SK-N-SH (cell line): ENCODE measurements around the gene CPEB4. TPM values are rescaled to one million over a fixed set of nuclear protein-coding genes. Genes with fewer than 3 reads are reported as not detected.

Experiments
- CTCF ChIA-PET: fragments of 300-600, 350-600 bp; formaldehyde crosslinking; extraction: SDS; loops from one replicate; lab custom pipeline; 2021; lab: Yijun Ruan, JAX
- POLR2A ChIA-PET: fragments of 350-600 bp; sonication (Branson Sonifier 250); formaldehyde crosslinking; extraction: SDS; loops from one replicate; lab custom pipeline; 2020; ENCODE audit warnings: antibody characterized with exemption, inconsistent platforms; lab: Yijun Ruan, JAX
- DNase-seq: peaks from one replicate; pipeline ENCODE4 v3.0.0; 2012
- H2AFZ ChIP-seq: fragments of 200-600 bp; sonication (generic); 2 replicates; pipeline ENCODE4 v1.8.1; 2016; ENCODE audit warnings: antibody characterized with exemption, mild to moderate bottlenecking, low read depth
- H3F3A ChIP-seq: fragments of 200-600 bp; sonication (generic); replicated peaks from 2 replicates; pipeline ENCODE3; 2016; ENCODE audit warnings: antibody characterized with exemption, mild to moderate bottlenecking; ENCODE audit not compliant: insufficient read depth
- H3K27ac ChIP-seq, 2 experiments: fragments of 200-500 bp in 1 of 2; fragments of 200-600 bp in 1 of 2; sonication (Bioruptor generic) in 1 of 2; sonication (generic), shearing (Covaris generic) in 1 of 2; 2 replicates each; pipeline versions ENCODE4 v1.5.1 to v1.6.1; 2014 to 2016; ENCODE audit warnings: low read depth in 2 of 2, inconsistent platforms in 1 of 2, low read length in 1 of 2, mild to moderate bottlenecking in 1 of 2, mixed read lengths in 1 of 2
- H3K27me3 ChIP-seq: fragments of 200-600 bp; sonication (generic), shearing (Covaris generic); 2 replicates; pipeline ENCODE4 v1.6.1; 2016; ENCODE audit warnings: mixed run types; ENCODE audit not compliant: insufficient read depth
- H3K36me3 ChIP-seq, 2 experiments: fragments of 200-500 bp in 1 of 2; fragments of 200-600 bp in 1 of 2; sonication (Bioruptor generic) in 1 of 2; sonication (generic) in 1 of 2; replicated peaks in 1 of 2; 2 replicates each; pipeline versions ENCODE3 to v1.5.1; 2014 to 2016; ENCODE audit warnings: low read length in 1 of 2, mild to moderate bottlenecking in 1 of 2; ENCODE audit not compliant: insufficient read depth in 2 of 2, control insufficient read depth in 1 of 2
- H3K4me1 ChIP-seq, 2 experiments: fragments of 200-500 bp in 1 of 2; fragments of 200-600 bp in 1 of 2; sonication (Bioruptor generic) in 1 of 2; sonication (generic), shearing (Covaris generic) in 1 of 2; 2 replicates each; pipeline versions ENCODE4 v1.5.1 to v1.6.1; 2014 to 2016; ENCODE audit warnings: low read depth in 1 of 2, low read length in 1 of 2, mixed run types in 1 of 2; ENCODE audit not compliant: insufficient read depth in 2 of 2, control insufficient read depth in 1 of 2
- H3K4me2 ChIP-seq: fragments of 200-600 bp; sonication (generic), shearing (Covaris generic); 2 replicates; pipeline ENCODE4 v1.6.1; 2017; ENCODE audit warnings: mixed run types
- H3K4me3 ChIP-seq, 2 experiments: fragments of 200-500 bp in 1 of 2; fragments of 200-600 bp in 1 of 2; sonication (Bioruptor generic) in 1 of 2; sonication (generic), shearing (Covaris generic) in 1 of 2; 2 replicates each; pipeline versions ENCODE4 v1.5.1 to v1.8.1; 2014 to 2016; ENCODE audit warnings: low read depth in 2 of 2, inconsistent platforms in 1 of 2, low read length in 1 of 2, mild to moderate bottlenecking in 1 of 2, mixed read lengths in 1 of 2, moderate library complexity in 1 of 2
- H3K79me2 ChIP-seq: fragments of 200-600 bp; sonication (generic); 2 replicates; pipeline ENCODE4 v1.8.1; 2017; ENCODE audit warnings: mild to moderate bottlenecking; ENCODE audit not compliant: insufficient read depth
- H3K9ac ChIP-seq: fragments of 200-600 bp; sonication (generic); 2 replicates; pipeline ENCODE4 v1.6.1; 2017; ENCODE audit warnings: mixed run types
- H3K9me2 ChIP-seq: fragments of 200-600 bp; sonication (generic); 2 replicates; pipeline ENCODE4 v1.6.1; 2017; ENCODE audit warnings: mixed run types
- H3K9me3 ChIP-seq: fragments of 200-600 bp; sonication (generic); 2 replicates; pipeline ENCODE4 v1.6.1; 2017; ENCODE audit warnings: mixed run types, mild to moderate bottlenecking, moderate library complexity
- H4K20me1 ChIP-seq: fragments of 200-600 bp; sonication (generic); 2 replicates; pipeline ENCODE4 v1.6.1; 2017; ENCODE audit warnings: mild to moderate bottlenecking, mixed run types; ENCODE audit not compliant: insufficient read depth
- CHD2 ChIP-seq: fragments of 150-350 bp; IDR thresholded peaks from 2 replicates; pipeline ENCODE4 v1.6.1; 2018; ENCODE audit warnings: low read length; ENCODE audit not compliant: partially characterized antibody
- ELF1 ChIP-seq: IDR thresholded peaks from 2 replicates; pipeline ENCODE4 v1.4.0; 2012
- EP300 ChIP-seq, 2 experiments: IDR thresholded peaks; 2 replicates each; pipeline versions ENCODE4 v1.4.0 to v1.6.1; 2012; ENCODE audit warnings: borderline replicate concordance in 1 of 2, low read depth in 1 of 2, low read length in 1 of 2
- EZH2phosphoT487 ChIP-seq: fragments of 200-600 bp; sonication (generic); IDR thresholded peaks from 2 replicates; pipeline ENCODE4 v1.6.1; 2017; ENCODE audit warnings: low read depth, mixed run types, mild to moderate bottlenecking, antibody characterized with exemption, moderate library complexity, borderline replicate concordance
- FOSL2 ChIP-seq: IDR thresholded peaks from 2 replicates; pipeline ENCODE4 v1.4.0; 2012; ENCODE audit warnings: low read depth, mild to moderate bottlenecking, moderate library complexity, borderline replicate concordance
- FOXM1 ChIP-seq: IDR thresholded peaks from 2 replicates; pipeline ENCODE4 v1.4.0; 2012; ENCODE audit warnings: low read depth, mild to moderate bottlenecking
- GABPA ChIP-seq: IDR thresholded peaks from 2 replicates; pipeline ENCODE4 v1.4.0; 2012; ENCODE audit warnings: low read depth, mild to moderate bottlenecking
- GATA2 ChIP-seq: sonication (generic); formaldehyde crosslinking; IDR thresholded peaks from 2 replicates; pipeline ENCODE4 v1.5.0; 2020; ENCODE audit warnings: mild to moderate bottlenecking, missing genetic modification reagents
- JUND ChIP-seq: IDR thresholded peaks from 2 replicates; pipeline ENCODE4 v1.4.0; 2012
- MEF2A ChIP-seq: IDR thresholded peaks from 2 replicates; pipeline ENCODE4 v1.4.0; 2012; ENCODE audit warnings: low read depth, borderline replicate concordance
- MXI1 ChIP-seq: IDR thresholded peaks from 2 replicates; pipeline ENCODE4 v1.6.1; 2012; ENCODE audit warnings: mild to moderate bottlenecking, low read depth, low read length, improper control_type of control experiment
- NFIC ChIP-seq: IDR thresholded peaks from 2 replicates; pipeline ENCODE4 v1.4.0; 2012; ENCODE audit warnings: borderline replicate concordance
- NRF1 ChIP-seq: IDR thresholded peaks from 2 replicates; pipeline ENCODE4 v1.6.1; 2012; ENCODE audit warnings: low read depth, mild to moderate bottlenecking, low read length
- SMC3 ChIP-seq: IDR thresholded peaks from 2 replicates; pipeline ENCODE4 v1.6.1; 2012; ENCODE audit warnings: low read depth, low read length, improper control_type of control experiment
- TCF12 ChIP-seq: IDR thresholded peaks from 2 replicates; pipeline ENCODE4 v1.4.0; 2012
- WGBS: methylation state at CpG from one replicate; pipeline ENCODE4 v1.1.6; 2017; ENCODE audit warnings: low lambda C conversion rate; 5-methylcytosine and 5-hydroxymethylcytosine counted together
- polyA plus RNA-seq, 3 experiments: library from polyadenylated mRNA; depleted of rRNA; stranded (reverse); fragments of >200 nt; gene quantifications; 2 replicates each; pipeline ENCODE4 v1.2.3, GENCODE V29; 2012
- TF ChIP-seq, protein P1 (sequence below): IDR thresholded peaks from 2 replicates; pipeline ENCODE4 v1.6.1; 2012; ENCODE audit warnings: mild to moderate bottlenecking, low read depth, low read length, moderate library complexity
- TF ChIP-seq, protein P2 (sequence below): IDR thresholded peaks from 2 replicates; pipeline ENCODE4 v1.4.0; 2012; ENCODE audit warnings: low read depth, borderline replicate concordance
- TF ChIP-seq, protein P3 (sequence below): IDR thresholded peaks from 2 replicates; pipeline ENCODE4 v1.4.0; 2012; ENCODE audit warnings: low read depth, borderline replicate concordance
- TF ChIP-seq, protein P4 (sequence below): IDR thresholded peaks from 2 replicates; pipeline ENCODE4 v1.4.0; 2012; ENCODE audit warnings: low read depth
- TF ChIP-seq, protein P5 (sequence below): fragments of 200-600 bp; sonication (generic); IDR thresholded peaks from 2 replicates; pipeline ENCODE4 v1.6.1; 2017; ENCODE audit warnings: antibody characterized with exemption, mild to moderate bottlenecking, moderate library complexity
- TF ChIP-seq, protein P6 (sequence below): fragments of 150-350 bp; IDR thresholded peaks from 2 replicates; pipeline ENCODE4 v1.6.1; 2016; ENCODE audit warnings: mild to moderate bottlenecking, low read depth, low read length

CPEB4 gene
- polyA plus RNA-seq, 1 of the 3 experiments (the other 2 are of a cell fraction) = 6.8 TPM

DNA sequence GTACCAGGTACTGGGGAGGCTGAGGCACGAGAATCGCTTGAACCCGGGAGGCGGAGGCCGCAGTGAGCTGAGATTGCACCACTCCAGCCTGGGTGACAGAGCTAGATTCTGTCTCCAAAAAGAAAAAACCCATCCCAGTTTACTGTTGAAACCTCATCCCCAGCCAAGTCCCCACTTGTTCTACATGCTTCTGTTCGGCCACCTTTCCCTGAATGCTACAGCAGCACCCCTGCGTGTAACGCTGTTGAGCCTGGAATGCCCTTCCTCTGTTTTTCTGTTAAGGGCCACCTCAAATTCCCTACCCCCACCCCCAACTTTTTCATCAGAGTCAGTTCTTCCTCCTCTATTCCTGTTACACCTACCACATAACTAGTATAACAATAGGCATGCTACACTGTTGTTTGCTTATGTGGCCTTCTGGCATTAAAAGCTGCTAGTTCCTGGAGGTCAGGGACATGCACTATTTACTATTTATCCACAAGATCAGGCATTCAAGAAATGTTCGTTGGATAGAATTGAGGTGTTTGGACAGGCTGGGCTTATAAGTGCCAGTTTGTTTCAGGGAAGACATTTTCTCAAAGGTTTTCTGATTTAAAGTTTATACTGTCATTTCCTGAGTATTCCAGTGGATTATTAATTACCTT, 53.7 kb downstream of the CPEB4 start (continued):
- TF ChIP-seq, protein P1, sequence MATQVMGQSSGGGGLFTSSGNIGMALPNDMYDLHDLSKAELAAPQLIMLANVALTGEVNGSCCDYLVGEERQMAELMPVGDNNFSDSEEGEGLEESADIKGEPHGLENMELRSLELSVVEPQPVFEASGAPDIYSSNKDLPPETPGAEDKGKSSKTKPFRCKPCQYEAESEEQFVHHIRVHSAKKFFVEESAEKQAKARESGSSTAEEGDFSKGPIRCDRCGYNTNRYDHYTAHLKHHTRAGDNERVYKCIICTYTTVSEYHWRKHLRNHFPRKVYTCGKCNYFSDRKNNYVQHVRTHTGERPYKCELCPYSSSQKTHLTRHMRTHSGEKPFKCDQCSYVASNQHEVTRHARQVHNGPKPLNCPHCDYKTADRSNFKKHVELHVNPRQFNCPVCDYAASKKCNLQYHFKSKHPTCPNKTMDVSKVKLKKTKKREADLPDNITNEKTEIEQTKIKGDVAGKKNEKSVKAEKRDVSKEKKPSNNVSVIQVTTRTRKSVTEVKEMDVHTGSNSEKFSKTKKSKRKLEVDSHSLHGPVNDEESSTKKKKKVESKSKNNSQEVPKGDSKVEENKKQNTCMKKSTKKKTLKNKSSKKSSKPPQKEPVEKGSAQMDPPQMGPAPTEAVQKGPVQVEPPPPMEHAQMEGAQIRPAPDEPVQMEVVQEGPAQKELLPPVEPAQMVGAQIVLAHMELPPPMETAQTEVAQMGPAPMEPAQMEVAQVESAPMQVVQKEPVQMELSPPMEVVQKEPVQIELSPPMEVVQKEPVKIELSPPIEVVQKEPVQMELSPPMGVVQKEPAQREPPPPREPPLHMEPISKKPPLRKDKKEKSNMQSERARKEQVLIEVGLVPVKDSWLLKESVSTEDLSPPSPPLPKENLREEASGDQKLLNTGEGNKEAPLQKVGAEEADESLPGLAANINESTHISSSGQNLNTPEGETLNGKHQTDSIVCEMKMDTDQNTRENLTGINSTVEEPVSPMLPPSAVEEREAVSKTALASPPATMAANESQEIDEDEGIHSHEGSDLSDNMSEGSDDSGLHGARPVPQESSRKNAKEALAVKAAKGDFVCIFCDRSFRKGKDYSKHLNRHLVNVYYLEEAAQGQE = no peak
- no peak for TF ChIP-seq FOXM1

DNA sequence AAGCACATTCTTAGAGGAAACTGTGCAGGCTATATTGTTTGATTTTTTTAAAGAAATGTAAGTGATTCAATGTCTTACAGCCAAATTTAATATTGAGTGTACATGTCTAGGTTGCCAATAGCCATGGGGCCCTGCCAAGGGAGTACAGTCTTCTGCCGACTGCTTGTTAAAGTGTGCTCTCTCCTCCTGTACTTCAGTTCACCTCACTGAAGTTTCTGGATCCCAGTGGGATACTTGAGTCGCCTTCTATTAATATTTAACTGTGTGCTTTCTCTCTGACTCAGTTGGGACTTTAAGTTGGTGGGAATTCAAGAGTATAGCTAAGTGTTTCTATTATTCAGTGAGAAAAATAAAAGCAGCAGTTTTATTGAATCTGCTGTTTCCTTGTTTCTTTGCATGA, 56.4 kb downstream of the CPEB4 start:
- Histone ChIP-seq H4K20me1 (no peaks in the 10 kb centered on the region), H3K79me2 (no peaks in the 10 kb centered on the region; the same call in none of the 2 replicates), H3K27me3 (no peaks in the 10 kb centered on the region), H3K9me3 (no peaks in the 10 kb centered on the region), H3K4me2 (no peak overlapping the region), H3K36me3 (peaks cover 25 to 41% of the 10 kb centered on the region in 2 experiments), H3K9me2 (no peaks in the 10 kb centered on the region), H3K27ac (no peak overlapping the region), H3F3A (no peaks in the 10 kb centered on the region), H3K4me1 (no peaks in the 10 kb centered on the region), H2AFZ (no peak overlapping the region), H3K9ac (no peak overlapping the region), H3K4me3 (no peak overlapping the region)
- POLR2A ChIA-PET = interaction anchor here (2.0 kb wide), 1 partner anchor 19 kb away, joined by 5 read pairs; no protein-coding TSS in a partner anchor
- no peak for DNase-seq
- WGBS = 85% methylated on average over 2 of the region's 2 CpGs
- TF ChIP-seq NRF1 (no peak), JUND (no peak), CHD2 (no peak), SMC3 (no peak), GATA2 (no peak), GABPA (no peak), TCF12 (no peak), FOSL2 (no peak), EP300 (IDR thresholded peaks at IDR 0.05; ENCODE audit: borderline replicate concordance in 1 of 2, low read depth in 1 of 2, low read length in 1 of 2) (no peak), EZH2phosphoT487 (no peak), MXI1 (no peak), MEF2A (no peak), ELF1 (no peak), NFIC (no peak)
- TF ChIP-seq, protein P2, sequence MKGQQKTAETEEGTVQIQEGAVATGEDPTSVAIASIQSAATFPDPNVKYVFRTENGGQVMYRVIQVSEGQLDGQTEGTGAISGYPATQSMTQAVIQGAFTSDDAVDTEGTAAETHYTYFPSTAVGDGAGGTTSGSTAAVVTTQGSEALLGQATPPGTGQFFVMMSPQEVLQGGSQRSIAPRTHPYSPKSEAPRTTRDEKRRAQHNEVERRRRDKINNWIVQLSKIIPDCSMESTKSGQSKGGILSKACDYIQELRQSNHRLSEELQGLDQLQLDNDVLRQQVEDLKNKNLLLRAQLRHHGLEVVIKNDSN = no peak
- TF ChIP-seq, protein P3, sequence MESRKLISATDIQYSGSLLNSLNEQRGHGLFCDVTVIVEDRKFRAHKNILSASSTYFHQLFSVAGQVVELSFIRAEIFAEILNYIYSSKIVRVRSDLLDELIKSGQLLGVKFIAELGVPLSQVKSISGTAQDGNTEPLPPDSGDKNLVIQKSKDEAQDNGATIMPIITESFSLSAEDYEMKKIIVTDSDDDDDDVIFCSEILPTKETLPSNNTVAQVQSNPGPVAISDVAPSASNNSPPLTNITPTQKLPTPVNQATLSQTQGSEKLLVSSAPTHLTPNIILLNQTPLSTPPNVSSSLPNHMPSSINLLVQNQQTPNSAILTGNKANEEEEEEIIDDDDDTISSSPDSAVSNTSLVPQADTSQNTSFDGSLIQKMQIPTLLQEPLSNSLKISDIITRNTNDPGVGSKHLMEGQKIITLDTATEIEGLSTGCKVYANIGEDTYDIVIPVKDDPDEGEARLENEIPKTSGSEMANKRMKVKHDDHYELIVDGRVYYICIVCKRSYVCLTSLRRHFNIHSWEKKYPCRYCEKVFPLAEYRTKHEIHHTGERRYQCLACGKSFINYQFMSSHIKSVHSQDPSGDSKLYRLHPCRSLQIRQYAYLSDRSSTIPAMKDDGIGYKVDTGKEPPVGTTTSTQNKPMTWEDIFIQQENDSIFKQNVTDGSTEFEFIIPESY = no peak
- TF ChIP-seq, protein P4, sequence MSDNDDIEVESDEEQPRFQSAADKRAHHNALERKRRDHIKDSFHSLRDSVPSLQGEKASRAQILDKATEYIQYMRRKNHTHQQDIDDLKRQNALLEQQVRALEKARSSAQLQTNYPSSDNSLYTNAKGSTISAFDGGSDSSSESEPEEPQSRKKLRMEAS = no peak
- TF ChIP-seq, protein P5, sequence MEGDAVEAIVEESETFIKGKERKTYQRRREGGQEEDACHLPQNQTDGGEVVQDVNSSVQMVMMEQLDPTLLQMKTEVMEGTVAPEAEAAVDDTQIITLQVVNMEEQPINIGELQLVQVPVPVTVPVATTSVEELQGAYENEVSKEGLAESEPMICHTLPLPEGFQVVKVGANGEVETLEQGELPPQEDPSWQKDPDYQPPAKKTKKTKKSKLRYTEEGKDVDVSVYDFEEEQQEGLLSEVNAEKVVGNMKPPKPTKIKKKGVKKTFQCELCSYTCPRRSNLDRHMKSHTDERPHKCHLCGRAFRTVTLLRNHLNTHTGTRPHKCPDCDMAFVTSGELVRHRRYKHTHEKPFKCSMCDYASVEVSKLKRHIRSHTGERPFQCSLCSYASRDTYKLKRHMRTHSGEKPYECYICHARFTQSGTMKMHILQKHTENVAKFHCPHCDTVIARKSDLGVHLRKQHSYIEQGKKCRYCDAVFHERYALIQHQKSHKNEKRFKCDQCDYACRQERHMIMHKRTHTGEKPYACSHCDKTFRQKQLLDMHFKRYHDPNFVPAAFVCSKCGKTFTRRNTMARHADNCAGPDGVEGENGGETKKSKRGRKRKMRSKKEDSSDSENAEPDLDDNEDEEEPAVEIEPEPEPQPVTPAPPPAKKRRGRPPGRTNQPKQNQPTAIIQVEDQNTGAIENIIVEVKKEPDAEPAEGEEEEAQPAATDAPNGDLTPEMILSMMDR = no peak
- TF ChIP-seq, protein P6, sequence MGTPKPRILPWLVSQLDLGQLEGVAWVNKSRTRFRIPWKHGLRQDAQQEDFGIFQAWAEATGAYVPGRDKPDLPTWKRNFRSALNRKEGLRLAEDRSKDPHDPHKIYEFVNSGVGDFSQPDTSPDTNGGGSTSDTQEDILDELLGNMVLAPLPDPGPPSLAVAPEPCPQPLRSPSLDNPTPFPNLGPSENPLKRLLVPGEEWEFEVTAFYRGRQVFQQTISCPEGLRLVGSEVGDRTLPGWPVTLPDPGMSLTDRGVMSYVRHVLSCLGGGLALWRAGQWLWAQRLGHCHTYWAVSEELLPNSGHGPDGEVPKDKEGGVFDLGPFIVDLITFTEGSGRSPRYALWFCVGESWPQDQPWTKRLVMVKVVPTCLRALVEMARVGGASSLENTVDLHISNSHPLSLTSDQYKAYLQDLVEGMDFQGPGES = no peak
- CTCF ChIA-PET = interaction anchor here (0.9 to 2.4 kb wide), 3 partner anchors 10 to 51 kb away, joined by 3 to 9 read pairs (median 3); no protein-coding TSS in a partner anchor
